ENCODE results near the gene DOK6.

Gene DOK6

GRCh38 chr18:69898241-69898861 is 497.7 kb downstream of the DOK6 start:
- Histone ChIP-seq H2AFZ (ENCODE audit: low read depth, low read length) (peak overlapping the region; percentile 19; the same call in 1 of the 2 replicates), H4K20me1 (ENCODE audit: insufficient read depth, low read length) (no peaks in the 10 kb centered on the region), H3K4me1 (ENCODE audit: low read length) (peaks cover 41% of the 10 kb centered on the region), H3K79me2 (ENCODE audit: low read length) (no peaks in the 10 kb centered on the region), H3K9me3 (ENCODE audit: insufficient read depth, low read length) (peaks cover 3% of the 10 kb centered on the region; the same call in 1 of the 2 replicates), H3K4me2 (ENCODE audit: low read length) (peak overlapping the region; percentile 58), H3K27me3 (ENCODE audit: low read depth, low read length) (no peaks in the 10 kb centered on the region), H3K27ac (ENCODE audit: low read length) (no peak overlapping the region), H3K36me3 (replicated peaks; ENCODE audit: low read depth, low read length) (peaks cover 12% of the 10 kb centered on the region), H3K4me3 (ENCODE audit: low read length) (peak overlapping the region; percentile 33), H3K9ac (ENCODE audit: low read length) (peak overlapping the region; percentile 16)
- TF ChIP-seq EZH2phosphoT487 (IDR thresholded peaks at IDR 0.05; ENCODE audit: low read depth) (no peak), CTCF (IDR thresholded peaks at IDR 0.05; ENCODE audit: low read depth, low read length) (no peak)

Measured in OCI-LY3 (cell line).